A549 (cell line): Measurements from ENCODE around the gene APP. TPM values are rescaled to one million over a fixed set of nuclear protein-coding genes. Genes with fewer than 3 reads are reported as not detected.

Source experiments
- ATAC-seq, 2 experiments: fragments of 200-7000 bp in 1 of 2; fragments of >200 bp in 1 of 2; cut with Nextera tagmentation in 1 of 2; cut with Tn5 transposase in 1 of 2; 3 replicates each; pipeline versions ENCODE4 v1.8.0 to v1.9.1; 2018 to 2020; ENCODE audit warnings: mild to moderate bottlenecking in 1 of 2, moderate library complexity in 1 of 2
- CTCF ChIA-PET: fragments of 300-600 bp; sonication (Branson Sonifier 250); formaldehyde crosslinking; extraction: SDS; loops from one replicate; lab custom pipeline; 2021; ENCODE audit warnings: antibody characterized with exemption, inconsistent platforms; lab: Yijun Ruan, JAX
- POLR2A ChIA-PET: fragments of 350-600 bp; formaldehyde crosslinking; extraction: SDS; loops from one replicate; lab custom pipeline; 2021; ENCODE audit warnings: antibody characterized with exemption, inconsistent platforms; lab: Yijun Ruan, JAX
- DNase-seq, 2 experiments: peaks; one replicate each; pipeline versions ENCODE4 v3.0.0 to v3.0.0-alpha.2; 2011 to 2016; ENCODE audit warnings: low read depth in 1 of 2, low spot score in 1 of 2
- FAIRE-seq: peaks from 2 replicates; lab custom pipeline; 2011; peaks lifted over from hg19 to GRCh38; lab: Jason Lieb, UNC
- H3K27ac ChIP-seq, 2 experiments: fragments of >200 bp; sonication (Bioruptor Twin); formaldehyde crosslinking; 3 replicates each; pipeline ENCODE4 v1.5.1; 2016 to 2017
- H3K4me1 ChIP-seq: fragments of >200 bp; sonication (Bioruptor Twin); formaldehyde crosslinking; 3 replicates; pipeline ENCODE4 v1.6.1; 2016
- H3K4me2 ChIP-seq: fragments of >200 bp; sonication (Bioruptor Twin); formaldehyde crosslinking; 3 replicates; pipeline ENCODE4 v1.6.1; 2016
- H3K4me3 ChIP-seq: fragments of >200 bp; sonication (Bioruptor Twin); formaldehyde crosslinking; 3 replicates; pipeline ENCODE4 v1.5.1; 2016
- H3K9me3 ChIP-seq: fragments of >200 bp; sonication (Bioruptor Twin); formaldehyde crosslinking; 3 replicates; pipeline ENCODE4 v1.6.1; 2016
- BHLHE40 ChIP-seq: IDR thresholded peaks from 2 replicates; pipeline ENCODE4 v1.6.1; 2012; ENCODE audit warnings: low read depth, low read length, inconsistent platforms
- CBX2 ChIP-seq: fragments of 200-600 bp; sonication (generic); IDR thresholded peaks from 2 replicates; pipeline ENCODE4 v1.6.1; 2016; ENCODE audit warnings: low read depth, mild to moderate bottlenecking, borderline replicate concordance
- CHD4 ChIP-seq: fragments of 200-600 bp; sonication (generic); IDR thresholded peaks from 2 replicates; pipeline ENCODE4 v1.6.1; 2016; ENCODE audit warnings: antibody characterized with exemption, mild to moderate bottlenecking, borderline replicate concordance
- EHF ChIP-seq: fragments of 250-450 bp; sonication (Bioruptor Pico); IDR thresholded peaks from 2 replicates; pipeline ENCODE4 v1.5.0; 2020; ENCODE audit warnings: mild to moderate bottlenecking
- ELK1 ChIP-seq: fragments of 150-350 bp; IDR thresholded peaks from 2 replicates; pipeline ENCODE4 v1.6.1; 2014; ENCODE audit warnings: low read depth, mild to moderate bottlenecking, low read length
- FOSB ChIP-seq: fragments of 250-450 bp; sonication (Bioruptor Pico); IDR thresholded peaks from 2 replicates; pipeline ENCODE4 v1.5.0; 2020; ENCODE audit warnings: mild to moderate bottlenecking, moderate library complexity
- FOSL2 ChIP-seq, 2 experiments: fragments of 450-650 bp in 1 of 2; fragments of >200 bp in 1 of 2; sonication (Bioruptor Twin) in 1 of 2; formaldehyde crosslinking; IDR thresholded peaks; 2 replicates each; pipeline versions ENCODE4 v1.5.0 to v1.6.1; 2016 to 2020; ENCODE audit warnings: mild to moderate bottlenecking in 1 of 2, moderate library complexity in 1 of 2
- GATA3 ChIP-seq: IDR thresholded peaks from 2 replicates; pipeline ENCODE4 v1.6.1; 2012; ENCODE audit warnings: borderline replicate concordance
- HDAC2 ChIP-seq: fragments of 200-600 bp; sonication (generic); IDR thresholded peaks from 2 replicates; pipeline ENCODE4 v1.6.1; 2016
- HMGXB4 ChIP-seq: fragments of 250-450 bp; sonication (Bioruptor Pico); IDR thresholded peaks from 2 replicates; pipeline ENCODE4 v1.5.0; 2021; ENCODE audit warnings: mild to moderate bottlenecking, moderate library complexity, borderline replicate concordance
- HOXB13 ChIP-seq: fragments of 250-450 bp; sonication (Bioruptor Pico); IDR thresholded peaks from 2 replicates; pipeline ENCODE4 v1.5.0; 2020; ENCODE audit warnings: low read depth, mild to moderate bottlenecking, moderate library complexity
- HOXB5 ChIP-seq: fragments of 250-450 bp; sonication (Bioruptor Pico); IDR thresholded peaks from 2 replicates; pipeline ENCODE4 v1.5.0; 2020; ENCODE audit warnings: mild to moderate bottlenecking, moderate library complexity
- KDM1A ChIP-seq: fragments of 200-600 bp; sonication (generic); IDR thresholded peaks from 2 replicates; pipeline ENCODE4 v1.6.1; 2016; ENCODE audit warnings: low read depth, mild to moderate bottlenecking
- NFE2L2 ChIP-seq: fragments of 150-350 bp; conservative IDR thresholded peaks from 2 replicates; pipeline ENCODE4 v1.6.1; 2014; ENCODE audit warnings: low read length
- NR3C1 ChIP-seq: fragments of >200 bp; sonication (Bioruptor Twin); formaldehyde crosslinking; IDR thresholded peaks from 3 replicates; pipeline ENCODE4 v1.6.1; 2017
- PBX3 ChIP-seq: IDR thresholded peaks from 2 replicates; pipeline ENCODE4 v1.6.1; 2012
- POLR2A ChIP-seq: IDR thresholded peaks from 2 replicates; pipeline ENCODE4 v1.6.1; 2012; ENCODE audit warnings: mild to moderate bottlenecking, low read length
- POLR2AphosphoS2 ChIP-seq: conservative IDR thresholded peaks from 2 replicates; pipeline ENCODE4 v1.6.1; 2012; ENCODE audit warnings: low read length, improper control_type of control experiment, inconsistent platforms
- RCOR1 ChIP-seq: fragments of 150-350 bp; IDR thresholded peaks from 2 replicates; pipeline ENCODE4 v1.6.1; 2014; ENCODE audit warnings: antibody characterized with exemption, low read length, low read depth
- RNF2 ChIP-seq: fragments of 200-600 bp; sonication (generic); IDR thresholded peaks from 2 replicates; pipeline ENCODE4 v1.6.1; 2016; ENCODE audit warnings: low read depth, mild to moderate bottlenecking, antibody characterized with exemption, moderate library complexity, borderline replicate concordance
- SMC3 ChIP-seq: fragments of >200 bp; sonication (Bioruptor Twin); formaldehyde crosslinking; IDR thresholded peaks from 3 replicates; pipeline ENCODE4 v1.6.1; 2018; ENCODE audit warnings: inconsistent platforms
- SREBF2 ChIP-seq: fragments of 450-650 bp; IDR thresholded peaks from 2 replicates; pipeline ENCODE4 v1.6.1; 2014; ENCODE audit warnings: mild to moderate bottlenecking, moderate library complexity
- TFCP2L1 ChIP-seq: fragments of 250-450 bp; sonication (Bioruptor Pico); IDR thresholded peaks from 2 replicates; pipeline ENCODE4 v1.5.0; 2021; ENCODE audit warnings: mild to moderate bottlenecking
- ZC3H11A ChIP-seq: fragments of 450-650 bp; IDR thresholded peaks from 2 replicates; pipeline ENCODE4 v1.6.1; 2014; ENCODE audit warnings: antibody characterized with exemption, mild to moderate bottlenecking
- ZFP36 ChIP-seq: fragments of 450-650 bp; IDR thresholded peaks from 2 replicates; pipeline ENCODE4 v1.6.1; 2014; ENCODE audit warnings: borderline replicate concordance; ENCODE audit not compliant: partially characterized antibody
- WGBS: methylation state at CpG from one replicate; pipeline ENCODE4 v1.1.6; 2017; ENCODE audit errors: missing lambda C conversion rate; 5-methylcytosine and 5-hydroxymethylcytosine counted together
- polyA plus RNA-seq, 4 experiments: library from polyadenylated mRNA; depleted of rRNA in 3 of 4; stranded (reverse); fragments of >200 nt; fragmentation: RNase III in 1 of 4; extraction: RNeasy Plus Mini Kit Qiagen cat#74134 plus additional on column Dnase treatment in 1 of 4; gene quantifications; 2 replicates in 3 of 4; 3 replicates in 1 of 4; pipeline ENCODE4 v1.2.3, GENCODE V29; 2011 to 2017

APP gene
- polyA plus RNA-seq, 2 of the 4 experiments (the other 2 are of a cell fraction) = 540 to 565 TPM

- no peak for DNase-seq
- H3K4me2 ChIP-seq = no peak overlapping the region
- H3K4me1 ChIP-seq = no peaks in the 10 kb centered on the region
- TF ChIP-seq RCOR1 (no peak), FOSB (CRISPR knock-in tag) (no peak), EHF (CRISPR knock-in tag) (no peak), PBX3 (no peak), CHD4 (no peak), POLR2A (no peak), HDAC2 (no peak), HOXB5 (CRISPR knock-in tag) (no peak), HMGXB4 (CRISPR knock-in tag) (no peak), SMC3 (no peak), RNF2 (no peak)
- no peak for ATAC-seq
- H3K4me3 ChIP-seq = no peak overlapping the region
- 88% methylated on average over 4 of the region's 8 CpGs for WGBS
- no peaks in the 10 kb centered on the region for H3K9me3 ChIP-seq
- no peak overlapping the region for H3K27ac ChIP-seq
- ChIA-PET POLR2A (no interaction called here), CTCF (no interaction called here)
- FAIRE-seq = no peak
Measured at GRCh38 chr21:25974964-25975363, 195.6 kb downstream of the APP start.

- 89% methylated on average over 15 of the region's 15 CpGs for WGBS
- Histone ChIP-seq H3K4me2 (no peak overlapping the region), H3K9me3 (no peaks in the 10 kb centered on the region), H3K4me3 (no peak overlapping the region), H3K27ac (no peak overlapping the region), H3K4me1 (peaks cover 4% of the 10 kb centered on the region; the same call in 1 of the 3 replicates)
- FAIRE-seq (no peak), ATAC-seq (no peak), DNase-seq (no peak)
- CTCF ChIA-PET = no interaction called here
- POLR2A ChIA-PET = no interaction called here
- TF ChIP-seq FOSL2 (IDR thresholded peaks at IDR 0.05) (no peak), FOSL2 (CRISPR knock-in tag; IDR thresholded peaks at IDR 0.05) (no peak), BHLHE40 (no peak), KDM1A (no peak), NR3C1 (no peak), TFCP2L1 (CRISPR knock-in tag) (no peak)
Measured at GRCh38 chr21:25970254-25970930, 200.2 kb downstream of the APP start.

GRCh38 chr21:25967901-25968438 is 202.6 kb downstream of the APP start:
- no peak for TF ChIP-seq POLR2AphosphoS2
- TF ChIP-seq ELK1 = no peak
- no peak for TF ChIP-seq CBX2
- no peak for TF ChIP-seq GATA3
- TF ChIP-seq PBX3 = no peak
- no peak for TF ChIP-seq ZC3H11A
- no peak for TF ChIP-seq SREBF2
- no peak for TF ChIP-seq BHLHE40
- TF ChIP-seq NFE2L2 = no peak
- no peak for TF ChIP-seq ZFP36
- no peak for TF ChIP-seq NR3C1
- no peak for TF ChIP-seq HOXB13 (CRISPR knock-in tag)
- CTCF ChIA-PET = interaction anchor here (0.6 kb wide), 1 partner anchor 334 kb away, joined by 3 read pairs; no protein-coding TSS in a partner anchor
- ATAC-seq = no peak
- Histone ChIP-seq H3K4me1 (peaks cover 16% of the 10 kb centered on the region), H3K27ac (no peak overlapping the region), H3K9me3 (no peaks in the 10 kb centered on the region), H3K4me3 (no peak overlapping the region), H3K4me2 (no peak overlapping the region)
- WGBS = 99% methylated on average over 4 of the region's 4 CpGs
- no peak for FAIRE-seq
- POLR2A ChIA-PET = no interaction called here
- DNase-seq = no peak
